HG02884 (cell line): ENCODE data around the gene ISM1.

Experiments
- ATAC-seq: cut with Tn5 transposase; IDR thresholded peaks from one replicate; pipeline ENCODE4 v1.9.1; 2021; ENCODE audit warnings: mild to moderate bottlenecking, moderate library complexity; ENCODE audit not compliant: unreplicated experiment

ISM1 gene

DNA sequence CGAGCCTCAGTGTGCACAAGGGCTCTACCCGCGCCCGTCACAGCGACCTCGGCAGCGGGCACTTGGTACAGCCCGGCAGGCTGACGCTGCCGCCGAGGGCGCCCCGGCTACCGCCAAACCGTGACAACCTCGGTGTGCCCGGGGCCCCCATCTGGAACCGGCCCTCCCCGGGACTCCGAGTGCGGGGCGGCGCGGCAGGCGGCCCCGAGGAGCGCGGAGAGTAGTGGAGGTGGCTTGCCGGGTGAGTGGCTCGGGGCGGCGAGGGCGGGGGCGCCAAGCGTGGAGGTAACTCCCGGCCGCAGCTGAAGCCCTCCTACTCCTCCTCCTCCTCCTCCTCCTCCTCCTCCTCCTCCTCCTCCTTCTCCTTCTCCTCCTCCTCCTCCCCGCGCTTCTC, at the start of gene ISM1:
ISM1 (plus strand) TSS at position 371 of the 394 bp plus-strand sequence. CDS start 503 bp downstream, outside the sequence.
- ATAC-seq = no peak

- no peak for ATAC-seq
Measured at GRCh38 chr20:13173201-13173600, 47.9 kb upstream of the ISM1 start.

GRCh38 chr20:13174402-13174801, 46.7 kb upstream of the ISM1 start:
- peak; percentile 78 for ATAC-seq

GRCh38 chr20:13180986-13181889, 39.8 kb upstream of the ISM1 start:
- no peak for ATAC-seq

DNA sequence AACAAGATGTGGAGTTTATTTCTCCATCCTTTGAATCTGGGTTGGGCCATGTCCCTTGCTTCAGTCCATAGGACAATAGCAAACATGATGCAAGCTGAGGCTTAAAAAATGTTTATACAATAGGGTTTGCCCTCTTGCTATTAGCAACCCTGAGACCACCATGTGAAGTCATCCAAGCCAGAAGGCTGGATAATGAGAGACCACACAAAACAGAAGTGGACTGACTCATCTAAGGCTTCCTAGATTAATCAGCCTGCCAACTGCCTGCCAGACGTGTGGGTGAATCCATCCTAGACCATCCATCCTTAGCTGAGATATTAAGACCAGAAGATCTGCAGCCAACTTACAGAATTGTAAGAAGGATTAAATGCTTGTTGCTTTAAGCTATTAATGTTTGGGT, 38.1 kb upstream of the ISM1 start:
- ATAC-seq = peak; percentile 70

- no peak for ATAC-seq
Measured at GRCh38 chr20:13186043-13186774, 34.9 kb upstream of the ISM1 start.

GRCh38 chr20:13187899-13188298, 33.2 kb upstream of the ISM1 start:
- no peak for ATAC-seq

DNA sequence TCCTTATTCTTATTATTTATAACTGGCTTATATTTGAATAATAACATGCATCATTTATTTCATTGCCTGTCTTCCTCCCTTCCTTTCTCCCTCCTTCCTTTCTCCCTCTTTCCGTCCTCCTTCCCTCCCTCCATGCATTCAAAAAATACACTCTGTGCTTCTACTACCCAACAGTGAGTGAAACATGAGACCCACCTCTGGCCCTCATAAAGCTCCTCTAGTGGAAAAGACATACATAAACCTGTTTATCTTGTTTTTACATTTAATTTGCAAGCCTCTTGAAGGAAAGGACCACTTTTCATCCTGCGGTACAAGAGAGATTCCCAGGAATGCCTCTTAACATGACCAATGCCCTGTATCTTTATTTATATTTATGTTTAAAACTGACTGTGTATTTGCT, 21.8 kb upstream of the ISM1 start:
- ATAC-seq = no peak

DNA sequence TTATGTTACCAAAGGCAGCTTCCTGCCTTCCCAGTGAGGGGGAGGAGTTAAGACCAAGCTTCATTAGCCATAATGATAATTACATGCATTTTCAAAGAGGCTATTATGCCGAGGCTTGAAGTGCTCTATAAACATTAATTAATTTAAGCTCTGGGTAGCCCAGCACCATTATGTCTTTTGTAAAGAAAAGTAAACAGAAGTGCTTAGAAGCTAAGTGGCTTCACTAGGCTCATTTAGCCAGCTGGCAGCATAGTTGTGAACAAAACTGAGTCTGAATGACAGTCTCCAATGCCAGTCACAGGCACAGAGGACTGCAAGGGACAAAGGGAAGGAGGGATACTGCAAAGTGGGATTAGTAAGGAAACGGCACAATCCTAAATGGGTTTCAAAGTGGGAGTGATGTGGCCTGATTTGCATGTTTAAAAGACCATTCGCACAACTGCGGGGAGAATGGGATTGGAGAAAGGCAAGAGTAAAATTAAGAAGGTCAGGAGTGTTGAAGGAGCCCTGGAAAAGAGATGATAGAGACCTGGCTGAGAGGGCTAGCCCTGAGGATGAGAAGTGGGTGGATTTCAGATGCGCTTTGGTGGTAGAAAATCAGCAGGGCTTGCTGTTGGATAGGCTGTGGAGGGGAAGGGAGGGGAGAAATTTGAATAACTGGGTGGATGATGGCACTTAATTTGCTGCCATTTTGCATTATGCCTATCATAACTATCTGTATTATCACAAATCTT, 20.1 kb upstream of the ISM1 start:
- no peak for ATAC-seq

DNA sequence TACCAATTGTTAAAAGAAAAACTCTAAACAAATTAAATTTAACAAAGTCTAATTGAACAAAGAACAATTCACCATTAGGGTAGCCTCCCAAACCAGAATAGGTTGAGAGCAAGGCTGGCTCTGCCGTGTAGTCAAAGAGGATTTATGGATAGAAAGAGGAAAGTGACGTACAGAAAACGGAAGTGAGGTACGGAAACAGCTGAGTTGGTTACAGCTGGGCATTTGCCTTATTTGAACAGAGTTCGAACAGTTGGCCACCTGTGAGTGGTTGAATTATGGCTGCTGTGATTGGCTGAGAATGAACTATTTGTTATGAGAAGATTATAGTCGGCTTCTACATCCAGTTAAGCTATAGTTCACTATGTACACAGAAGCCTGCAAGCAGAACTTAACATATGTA, 18.5 kb upstream of the ISM1 start:
- ATAC-seq = peak; percentile 48

DNA sequence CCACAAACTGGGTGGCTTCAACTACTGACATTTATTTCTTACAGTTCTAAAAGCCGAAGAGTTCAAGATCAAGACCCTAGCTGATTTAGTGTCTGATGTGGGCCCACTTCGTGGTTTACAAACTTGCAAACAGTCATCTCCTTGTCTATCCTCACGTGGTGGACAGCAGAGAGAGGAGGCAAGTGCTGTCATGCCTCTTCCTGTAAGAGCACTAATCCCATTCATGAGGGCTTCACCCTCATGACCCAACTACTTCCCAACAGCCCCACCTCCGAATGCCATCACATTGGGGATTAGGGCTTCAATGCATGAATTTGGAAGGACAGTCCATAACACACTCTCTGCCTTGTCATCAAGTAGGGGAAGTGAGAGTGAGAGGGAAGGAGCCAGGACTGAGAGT, 15.6 kb upstream of the ISM1 start:
- no peak for ATAC-seq

DNA sequence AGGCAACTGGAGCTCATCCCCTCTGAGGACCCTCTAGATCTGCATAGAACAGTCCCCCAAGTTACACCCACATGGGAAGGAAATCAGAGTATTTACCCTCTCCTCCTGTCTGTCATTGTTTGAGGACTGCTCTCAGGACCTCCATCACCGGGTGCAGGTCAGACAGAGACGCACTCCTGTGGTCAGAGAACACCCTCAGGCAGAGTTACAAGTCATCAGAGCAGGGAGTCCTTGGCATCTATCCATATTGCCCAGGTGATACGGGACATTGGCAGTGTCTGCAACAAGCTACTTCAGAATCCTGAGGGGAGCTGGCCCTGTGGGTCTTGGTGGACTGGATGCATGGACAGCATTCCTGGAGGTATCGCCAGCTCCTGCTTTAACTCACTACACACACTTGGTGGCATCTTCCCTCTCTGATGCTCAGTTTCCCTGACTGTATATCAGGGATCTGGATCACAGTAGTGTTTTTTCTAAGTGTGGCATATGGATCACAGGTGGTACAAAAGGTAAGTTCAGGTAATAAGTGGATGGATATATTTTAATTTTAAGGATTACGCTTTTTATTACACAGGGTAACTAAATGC, 15.1 kb upstream of the ISM1 start:
- no peak for ATAC-seq

DNA sequence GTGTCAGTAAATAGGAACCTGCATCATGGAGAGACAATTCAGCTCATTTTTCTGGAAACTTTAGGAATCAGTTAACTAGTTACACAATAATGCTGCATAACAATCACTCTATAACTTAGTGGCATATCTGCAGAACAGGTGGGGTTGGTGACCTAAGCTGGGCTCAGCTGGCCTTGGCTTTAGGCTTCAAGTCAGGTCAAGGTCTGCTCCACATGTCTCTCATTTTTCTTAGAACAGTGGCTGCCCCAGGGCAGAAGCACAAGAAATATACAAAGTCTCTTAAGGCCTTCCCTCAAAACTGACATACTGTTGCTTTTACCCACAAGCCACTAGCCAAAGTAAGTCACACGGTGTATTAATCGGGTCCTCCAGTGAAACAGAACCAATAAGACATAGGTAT, 14.1 kb upstream of the ISM1 start:
- no peak for ATAC-seq

DNA sequence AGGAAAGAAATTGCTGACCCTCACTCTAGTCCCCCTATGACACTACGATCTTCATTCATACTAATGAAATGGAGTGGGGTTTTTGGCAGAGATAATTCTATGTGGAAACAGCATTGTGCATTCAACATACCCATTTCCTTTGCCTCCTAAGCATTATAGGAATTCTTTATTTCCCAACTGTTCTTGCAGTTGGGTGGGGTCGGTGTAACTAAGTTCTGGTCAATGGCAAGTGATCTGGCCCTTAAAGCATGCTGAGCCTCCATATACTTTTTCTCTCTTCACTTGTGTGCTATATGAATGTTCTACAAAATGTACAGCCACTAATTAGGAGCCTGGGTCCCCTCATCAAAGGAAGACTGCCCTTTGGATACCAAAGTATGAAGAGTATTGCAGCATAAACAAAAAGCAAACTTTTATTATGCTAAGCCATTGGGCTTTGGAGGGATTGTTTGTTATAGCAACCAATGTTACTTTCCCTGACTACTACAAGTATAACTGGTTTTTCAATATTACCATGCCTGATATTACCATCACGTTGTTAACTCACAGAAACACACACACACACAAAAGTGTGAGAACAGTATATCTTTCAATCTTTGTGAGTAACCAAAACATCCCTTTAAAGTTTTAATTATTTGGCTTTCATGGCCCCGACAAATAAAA, 9.0 kb upstream of the ISM1 start:
- no peak for ATAC-seq

DNA sequence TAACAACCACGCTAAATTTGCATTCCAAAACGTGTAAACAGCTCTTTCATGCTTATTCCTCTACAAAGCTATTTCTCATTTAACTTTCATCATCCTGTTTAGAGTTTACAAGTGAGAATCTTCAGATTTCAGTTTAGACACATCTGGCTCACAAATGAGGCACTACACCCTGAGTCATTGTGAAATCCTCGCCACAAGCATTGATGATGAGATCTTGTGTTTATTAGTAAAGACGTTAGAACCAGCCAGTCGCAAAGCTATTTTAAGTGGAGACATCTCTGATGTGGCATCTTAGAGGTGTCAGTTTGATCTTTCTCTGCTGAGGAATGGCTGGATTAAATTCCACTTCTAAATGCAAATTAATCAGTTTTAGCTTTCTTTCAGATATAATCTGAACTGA, 8.3 kb upstream of the ISM1 start:
- ATAC-seq = no peak

DNA sequence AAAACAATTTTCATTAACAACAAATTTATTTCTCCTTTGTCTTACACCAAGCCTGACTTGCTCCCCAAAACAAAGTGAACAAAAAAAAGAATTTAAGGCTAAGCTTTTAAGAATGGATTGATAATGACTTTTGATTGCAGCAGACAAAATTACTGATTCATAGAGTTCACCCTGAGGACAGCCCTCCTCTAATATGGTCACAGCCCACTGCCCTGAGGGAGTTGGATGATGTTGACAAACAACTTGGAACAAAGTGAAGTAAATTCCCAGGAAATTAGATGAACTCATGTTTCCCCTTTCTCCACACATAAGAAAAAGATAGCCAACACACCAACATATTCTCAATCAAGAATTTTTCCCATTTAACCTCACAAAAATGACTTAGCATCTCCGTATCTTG, 7.7 kb upstream of the ISM1 start:
- ATAC-seq = no peak

DNA sequence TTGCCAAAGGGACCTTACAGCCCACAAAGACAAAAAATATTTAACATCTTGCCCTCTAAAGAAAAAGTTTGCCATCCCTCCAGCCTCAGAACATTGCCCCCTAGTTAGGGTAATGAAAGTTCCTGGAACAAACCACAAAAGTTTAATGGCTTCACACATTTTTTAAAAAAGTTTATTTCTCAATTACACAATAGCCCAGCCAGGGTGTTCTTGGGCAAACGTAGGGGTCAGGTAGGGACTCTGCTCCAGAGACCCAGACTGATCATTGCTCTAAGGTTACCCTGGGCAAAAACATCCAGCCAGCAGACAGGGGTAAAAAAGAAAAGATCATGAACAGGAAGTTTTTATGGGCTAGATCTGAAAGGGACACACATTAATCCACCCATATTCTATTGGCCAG, 4.5 kb upstream of the ISM1 start:
- ATAC-seq = no peak

DNA sequence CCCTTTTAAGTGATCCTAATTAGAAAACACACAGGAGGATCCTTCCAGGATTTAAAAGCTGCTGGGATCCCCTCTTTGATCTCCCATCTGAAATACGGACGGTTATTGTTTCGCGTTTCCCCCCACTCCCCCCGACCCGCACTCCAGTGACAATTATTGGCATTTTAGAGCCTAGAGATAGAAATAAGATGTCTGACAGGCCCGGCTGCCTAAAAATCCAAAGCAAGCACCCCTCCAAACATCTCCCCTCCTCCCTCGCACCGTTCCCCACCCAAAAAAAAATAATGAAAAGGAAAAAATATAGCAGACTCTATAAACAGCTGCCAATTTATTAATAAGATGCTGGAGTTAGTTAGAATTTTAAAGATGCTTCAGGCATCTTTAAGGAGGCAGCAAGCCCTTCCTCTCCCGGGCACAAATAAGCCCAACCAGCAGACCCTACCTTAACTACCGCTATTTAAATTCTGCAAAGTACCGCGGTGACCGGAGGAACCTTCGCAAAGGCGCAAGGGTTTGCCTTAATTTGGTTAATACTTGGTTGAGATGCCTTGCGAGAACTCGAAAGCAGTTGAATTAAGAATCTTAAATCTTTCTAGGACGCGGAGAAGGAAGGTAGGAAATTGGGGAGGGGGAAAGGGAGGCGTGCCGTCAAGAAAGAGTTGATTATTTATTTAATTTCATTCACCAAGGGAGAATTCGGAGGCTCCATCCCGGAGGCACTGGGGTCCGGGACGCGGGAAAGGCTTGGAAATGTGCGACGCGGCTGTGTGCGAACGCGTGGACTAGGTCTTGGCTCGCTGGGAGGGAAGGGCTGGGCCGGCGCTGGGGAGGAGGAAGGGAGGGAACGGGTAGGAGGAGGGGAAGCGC, 1.5 kb upstream of the ISM1 start:
- ATAC-seq = no peak

GRCh38 chr20:13220194-13220903, 725 bp upstream of the ISM1 start:
- no peak for ATAC-seq
